GM12878 (cell line): Measurements from ENCODE around the gene PRUNE1. TPM values are rescaled to one million over a fixed set of nuclear protein-coding genes. Genes with fewer than 3 reads are reported as not detected.

Source experiments
- ATAC-seq: fragments of 200-7000 bp; cut with Tn5 transposase; 3 replicates; pipeline ENCODE4 v1.9.1; 2020; ENCODE audit warnings: mild to moderate bottlenecking, moderate library complexity
- BruUV-seq: library from RNA; stranded (reverse); fragments of 400-500 nt; replicated peaks from 2 replicates; lab custom pipeline; 2021; lab: Mats Ljungman, UMichigan
- CTCF ChIA-PET: fragments of 300-600 bp; sonication (Branson Sonifier 250); formaldehyde crosslinking; extraction: SDS; loops from one replicate; lab custom pipeline; 2021; ENCODE audit warnings: inconsistent platforms; lab: Yijun Ruan, JAX
- POLR2A ChIA-PET: fragments of 350-600 bp; formaldehyde crosslinking; extraction: SDS; loops from one replicate; lab custom pipeline; 2021; ENCODE audit warnings: inconsistent platforms; lab: Charles Lee
- RAD21 ChIA-PET: fragments of 300-600 bp; sonication (Branson Sonifier 250); formaldehyde crosslinking; loops from one replicate; lab custom pipeline; 2023; ENCODE audit warnings: antibody characterized with exemption; ENCODE audit not compliant: unreplicated experiment; lab: Charles Lee
- SMC1A ChIA-PET: fragments of 300-600 bp; sonication (Branson Sonifier 250); formaldehyde crosslinking; loops from one replicate; lab custom pipeline; 2023; ENCODE audit not compliant: unreplicated experiment, uncharacterized antibody; lab: Charles Lee
- DNase-seq: peaks from one replicate; pipeline ENCODE4 v3.0.0-alpha.2; 2011; ENCODE audit warnings: low read depth, low spot score
- FAIRE-seq: peaks from 3 replicates; lab custom pipeline; 2011; peaks lifted over from hg19 to GRCh38; lab: Jason Lieb, UNC
- H2AFZ ChIP-seq: 2 replicates; pipeline ENCODE4 v1.6.0; 2011; ENCODE audit warnings: low read depth, low read length, control low read depth; ENCODE audit not compliant: control insufficient read depth
- H3K27ac ChIP-seq: 2 replicates; pipeline ENCODE4 v1.5.1; 2011; ENCODE audit warnings: control low read depth; ENCODE audit not compliant: control insufficient read depth, insufficient read depth
- H3K27me3 ChIP-seq, 2 experiments: replicated peaks in 1 of 2; 2 replicates each; pipeline versions ENCODE4 v1.6.0 to v1.6.1; 2011; ENCODE audit warnings: low read length in 1 of 2; ENCODE audit not compliant: control insufficient read depth in 2 of 2, insufficient read depth in 2 of 2
- H3K36me3 ChIP-seq, 2 experiments: 2 replicates each; pipeline ENCODE4 v1.5.1; 2011; ENCODE audit warnings: low read length in 1 of 2; ENCODE audit not compliant: control insufficient read depth in 2 of 2, insufficient read depth in 2 of 2
- H3K4me1 ChIP-seq: 2 replicates; pipeline ENCODE4 v1.6.1; 2011; ENCODE audit warnings: mild to moderate bottlenecking, low read length, moderate library complexity, mixed read lengths; ENCODE audit not compliant: control insufficient read depth, insufficient read depth
- H3K4me2 ChIP-seq: 2 replicates; pipeline ENCODE4 v1.6.0; 2011; ENCODE audit warnings: control low read depth; ENCODE audit not compliant: control insufficient read depth, insufficient read depth
- H3K4me3 ChIP-seq: fragments of 200-600 bp; sonication (generic); 2 replicates; pipeline ENCODE4 v1.5.1; 2016
- H3K79me2 ChIP-seq: 2 replicates; pipeline ENCODE4 v1.6.0; 2011; ENCODE audit warnings: low read length; ENCODE audit not compliant: control insufficient read depth, insufficient read depth
- H3K9ac ChIP-seq: 2 replicates; pipeline ENCODE4 v1.8.0; 2011; ENCODE audit warnings: low read length, control low read depth, mixed read lengths; ENCODE audit not compliant: control insufficient read depth, insufficient read depth
- H3K9me3 ChIP-seq: replicated peaks from 3 replicates; pipeline ENCODE4 v1.5.1; 2011; ENCODE audit warnings: mild to moderate bottlenecking, low read length; ENCODE audit not compliant: control insufficient read depth, insufficient read depth
- H4K20me1 ChIP-seq: 2 replicates; pipeline ENCODE4 v1.6.0; 2011; ENCODE audit not compliant: control insufficient read depth, insufficient read depth
- ASH2L ChIP-seq: fragments of 300-600, 200-600 bp; sonication (generic); IDR thresholded peaks from 2 replicates; pipeline ENCODE4 v1.6.1; 2017; ENCODE audit warnings: low read depth, mild to moderate bottlenecking, borderline replicate concordance
- BACH1 ChIP-seq: fragments of 450-650 bp; IDR thresholded peaks from 2 replicates; pipeline ENCODE4 v1.6.1; 2017; ENCODE audit warnings: mild to moderate bottlenecking, borderline replicate concordance
- BCL11A ChIP-seq: IDR thresholded peaks from 2 replicates; pipeline ENCODE4 v1.6.1; 2011; ENCODE audit warnings: low read depth, low read length
- FOS ChIP-seq: IDR thresholded peaks from 3 replicates; pipeline ENCODE4 v1.6.1; 2011; ENCODE audit warnings: borderline replicate concordance; ENCODE audit not compliant: insufficient read length; ENCODE audit errors: extremely low read depth
- FOXM1 ChIP-seq: IDR thresholded peaks from 2 replicates; pipeline ENCODE4 v1.6.1; 2012; ENCODE audit warnings: low read depth, mild to moderate bottlenecking, inconsistent platforms, low read length, moderate library complexity
- HDAC2 ChIP-seq: fragments of 200-600 bp; sonication (generic); IDR thresholded peaks from 2 replicates; pipeline ENCODE4 v1.6.1; 2017
- HDGF ChIP-seq: fragments of 450-650 bp; IDR thresholded peaks from 2 replicates; pipeline ENCODE4 v1.6.1; 2016; ENCODE audit warnings: antibody characterized with exemption
- JUND ChIP-seq: IDR thresholded peaks from 2 replicates; pipeline ENCODE4 v1.6.1; 2012; ENCODE audit warnings: low read depth, mild to moderate bottlenecking, low read length, improper control_type of control experiment, moderate library complexity
- KLF5 ChIP-seq: fragments of 450-650 bp; IDR thresholded peaks from 2 replicates; pipeline ENCODE4 v1.6.1; 2014; ENCODE audit warnings: mild to moderate bottlenecking; ENCODE audit not compliant: partially characterized antibody
- NR2C1 ChIP-seq: fragments of 450-650 bp; IDR thresholded peaks from 2 replicates; pipeline ENCODE4 v1.6.1; 2017; ENCODE audit warnings: antibody characterized with exemption, mild to moderate bottlenecking, moderate library complexity
- PAX5 ChIP-seq: IDR thresholded peaks from 2 replicates; pipeline ENCODE4 v1.6.1; 2011; ENCODE audit warnings: low read depth, low read length, borderline replicate concordance
- RFX5 ChIP-seq: IDR thresholded peaks from 2 replicates; pipeline ENCODE4 v1.6.1; 2011; ENCODE audit warnings: low read depth, low read length, improper control_type of control experiment
- SRF ChIP-seq, 2 experiments: IDR thresholded peaks; 2 replicates each; pipeline ENCODE4 v1.6.1; 2011; ENCODE audit warnings: low read depth in 2 of 2, low read length in 2 of 2, mild to moderate bottlenecking in 1 of 2, moderate library complexity in 1 of 2
- STAT1 ChIP-seq: fragments of 450-650 bp; conservative IDR thresholded peaks from 2 replicates; pipeline ENCODE4 v1.6.1; 2014; ENCODE audit warnings: antibody characterized with exemption, mild to moderate bottlenecking
- TCF12 ChIP-seq: IDR thresholded peaks from 2 replicates; pipeline ENCODE4 v1.6.1; 2011; ENCODE audit warnings: low read depth, mild to moderate bottlenecking, low read length
- WGBS: methylation state at CpG from one replicate; pipeline ENCODE4 v1.1.6; 2016; ENCODE audit warnings: low lambda C conversion rate; ENCODE audit not compliant: insufficient replicate concordance, insufficient coverage; ENCODE audit errors: missing lambda C conversion rate; 5-methylcytosine and 5-hydroxymethylcytosine counted together
- in situ Hi-C: fragments of 300-500 bp; cut with MboI; formaldehyde crosslinking; loops from 9 replicates; pipeline ENCODE4 v1.14.3; 2018; ENCODE audit warnings: mixed read lengths
- intact Hi-C: fragments of 100-400 bp; cut with micrococcal nuclease; formaldehyde crosslinking; loops from one replicate; pipeline ENCODE4 v1.14.2; 2022; ENCODE audit not compliant: unreplicated experiment
- polyA plus RNA-seq, 11 experiments: library from polyadenylated mRNA; depleted of rRNA in 4 of 11; unstranded in 6 of 11; stranded (reverse) in 5 of 11; fragments of >200 nt; fragmentation: Nextera tagmentation in 4 of 11; fragmentation: Illumina TruSeq in 1 of 11; extraction: Ambion mirVana in 4 of 11; extraction: Trizol in 1 of 11; gene quantifications; 1 replicate in 1 of 11; 2 replicates in 10 of 11; pipeline versions ENCODE4 v1.2.1 to v1.2.3, GENCODE V29; 2011 to 2016; ENCODE audit warnings: inconsistent platforms in 2 of 11, missing spikeins in 2 of 11, low read depth in 1 of 11
- total RNA-seq, 4 experiments: library from RNA; depleted of rRNA in 3 of 4; stranded (reverse); fragments of >200 nt in 3 of 4; fragmentation: Illumina TruSeq in 1 of 4; extraction: Trizol in 1 of 4; gene quantifications; 2 replicates each; pipeline versions ENCODE4 v1.2.1 to v1.2.3, GENCODE V29; 2013 to 2021
- TF ChIP-seq, protein P1 (sequence below): IDR thresholded peaks from 2 replicates; pipeline ENCODE4 v1.6.1; 2012; ENCODE audit warnings: low read length, inconsistent platforms
- TF ChIP-seq, protein P2 (sequence below): IDR thresholded peaks from 2 replicates; pipeline ENCODE4 v1.6.1; 2012; ENCODE audit warnings: low read depth, low read length, improper control_type of control experiment
- TF ChIP-seq, protein P3 (sequence below), 3 experiments: IDR thresholded peaks in 2 of 3; conservative IDR thresholded peaks in 1 of 3; 2 replicates each; pipeline ENCODE4 v1.5.1; 2011; ENCODE audit warnings: low read depth in 3 of 3, low read length in 3 of 3, mild to moderate bottlenecking in 3 of 3, control low read depth in 2 of 3, moderate library complexity in 2 of 3, inconsistent platforms in 1 of 3, mixed read lengths in 1 of 3; ENCODE audit not compliant: control insufficient read depth in 2 of 3, insufficient read depth in 1 of 3; ENCODE audit errors: extremely low read depth in 1 of 3

The PRUNE1 gene
- total and polyA plus RNA-seq, 10 of the 15 experiments (the other 5 are each of a cell fraction or from before 2014, with no cell fraction given): 4.7 to 24.5 (median 12.4) TPM

DNA sequence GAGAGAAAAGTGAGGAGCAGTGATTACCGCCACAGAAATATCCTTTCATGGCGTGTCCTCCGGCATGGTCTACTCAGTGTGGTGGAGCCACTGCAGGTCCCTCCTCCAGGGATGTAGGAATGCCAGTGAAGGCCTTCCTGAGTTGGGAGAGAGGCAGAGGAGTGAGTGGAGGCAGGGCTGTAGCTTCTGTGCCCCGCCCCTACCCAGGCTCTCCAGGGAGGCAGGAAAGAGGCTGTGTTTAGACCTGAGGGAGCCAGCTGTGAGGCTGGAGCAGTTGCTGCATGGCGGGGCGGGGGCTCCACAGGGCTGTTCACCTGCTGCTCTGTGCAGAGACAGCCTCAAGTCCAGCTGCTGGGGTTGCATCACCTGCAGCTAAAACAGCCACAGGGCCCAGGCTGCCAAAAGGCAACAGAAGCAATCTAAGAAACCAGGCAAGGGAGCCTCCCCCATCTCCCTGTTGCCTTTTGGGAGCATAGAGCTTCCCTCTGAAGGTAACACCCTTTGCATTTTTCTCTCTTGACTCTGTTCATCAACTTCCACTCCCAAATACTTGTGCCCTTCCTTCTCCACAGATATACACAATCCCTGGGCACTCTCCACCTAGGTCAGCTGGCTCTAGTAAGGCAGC lies 27.0 kb upstream of the PRUNE1 start:
- Histone ChIP-seq H3K9me3 (no peaks in the 10 kb centered on the region), H4K20me1 (no peaks in the 10 kb centered on the region), H3K4me3 (no peak overlapping the region), H3K36me3 (no peaks in the 10 kb centered on the region), H3K4me2 (no peak overlapping the region), H3K27ac (no peak overlapping the region), H2AFZ (no peak overlapping the region), H3K79me2 (no peaks in the 10 kb centered on the region), H3K27me3 (no peaks in the 10 kb centered on the region; a peak in 2 of 4 replicates), H3K9ac (no peak overlapping the region), H3K4me1 (no peaks in the 10 kb centered on the region)
- intact Hi-C loops: no loop called here
- WGBS: 73% methylated on average over 5 of the region's 6 CpGs
- TF ChIP-seq PAX5 (no peak), SRF (IDR thresholded peaks at IDR 0.05; ENCODE audit: low read depth in 2 of 2, low read length in 2 of 2) (no peak), HDGF (no peak), FOXM1 (no peak), TCF12 (no peak), KLF5 (no peak), RFX5 (no peak), ASH2L (no peak), FOS (no peak), HDAC2 (no peak), JUND (no peak), NR2C1 (no peak), BACH1 (no peak), BCL11A (no peak), STAT1 (no peak)
- TF ChIP-seq, protein P1, sequence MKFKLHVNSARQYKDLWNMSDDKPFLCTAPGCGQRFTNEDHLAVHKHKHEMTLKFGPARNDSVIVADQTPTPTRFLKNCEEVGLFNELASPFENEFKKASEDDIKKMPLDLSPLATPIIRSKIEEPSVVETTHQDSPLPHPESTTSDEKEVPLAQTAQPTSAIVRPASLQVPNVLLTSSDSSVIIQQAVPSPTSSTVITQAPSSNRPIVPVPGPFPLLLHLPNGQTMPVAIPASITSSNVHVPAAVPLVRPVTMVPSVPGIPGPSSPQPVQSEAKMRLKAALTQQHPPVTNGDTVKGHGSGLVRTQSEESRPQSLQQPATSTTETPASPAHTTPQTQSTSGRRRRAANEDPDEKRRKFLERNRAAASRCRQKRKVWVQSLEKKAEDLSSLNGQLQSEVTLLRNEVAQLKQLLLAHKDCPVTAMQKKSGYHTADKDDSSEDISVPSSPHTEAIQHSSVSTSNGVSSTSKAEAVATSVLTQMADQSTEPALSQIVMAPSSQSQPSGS: no peak
- TF ChIP-seq, protein P2, sequence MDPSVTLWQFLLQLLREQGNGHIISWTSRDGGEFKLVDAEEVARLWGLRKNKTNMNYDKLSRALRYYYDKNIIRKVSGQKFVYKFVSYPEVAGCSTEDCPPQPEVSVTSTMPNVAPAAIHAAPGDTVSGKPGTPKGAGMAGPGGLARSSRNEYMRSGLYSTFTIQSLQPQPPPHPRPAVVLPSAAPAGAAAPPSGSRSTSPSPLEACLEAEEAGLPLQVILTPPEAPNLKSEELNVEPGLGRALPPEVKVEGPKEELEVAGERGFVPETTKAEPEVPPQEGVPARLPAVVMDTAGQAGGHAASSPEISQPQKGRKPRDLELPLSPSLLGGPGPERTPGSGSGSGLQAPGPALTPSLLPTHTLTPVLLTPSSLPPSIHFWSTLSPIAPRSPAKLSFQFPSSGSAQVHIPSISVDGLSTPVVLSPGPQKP: no peak
- TF ChIP-seq, protein P3, sequence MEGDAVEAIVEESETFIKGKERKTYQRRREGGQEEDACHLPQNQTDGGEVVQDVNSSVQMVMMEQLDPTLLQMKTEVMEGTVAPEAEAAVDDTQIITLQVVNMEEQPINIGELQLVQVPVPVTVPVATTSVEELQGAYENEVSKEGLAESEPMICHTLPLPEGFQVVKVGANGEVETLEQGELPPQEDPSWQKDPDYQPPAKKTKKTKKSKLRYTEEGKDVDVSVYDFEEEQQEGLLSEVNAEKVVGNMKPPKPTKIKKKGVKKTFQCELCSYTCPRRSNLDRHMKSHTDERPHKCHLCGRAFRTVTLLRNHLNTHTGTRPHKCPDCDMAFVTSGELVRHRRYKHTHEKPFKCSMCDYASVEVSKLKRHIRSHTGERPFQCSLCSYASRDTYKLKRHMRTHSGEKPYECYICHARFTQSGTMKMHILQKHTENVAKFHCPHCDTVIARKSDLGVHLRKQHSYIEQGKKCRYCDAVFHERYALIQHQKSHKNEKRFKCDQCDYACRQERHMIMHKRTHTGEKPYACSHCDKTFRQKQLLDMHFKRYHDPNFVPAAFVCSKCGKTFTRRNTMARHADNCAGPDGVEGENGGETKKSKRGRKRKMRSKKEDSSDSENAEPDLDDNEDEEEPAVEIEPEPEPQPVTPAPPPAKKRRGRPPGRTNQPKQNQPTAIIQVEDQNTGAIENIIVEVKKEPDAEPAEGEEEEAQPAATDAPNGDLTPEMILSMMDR (IDR thresholded peaks at IDR 0.05 in 2 of 3, conservative IDR thresholded peaks at IDR 0.05 in 1 of 3; ENCODE audit: control insufficient read depth in 2 of 3, extremely low read depth in 1 of 3, insufficient read depth in 1 of 3, low read depth in 3 of 3, low read length in 3 of 3): no peak
- POLR2A ChIA-PET: no interaction called here
- in situ Hi-C loops: no loop called here
- CTCF ChIA-PET: interaction anchor here (0.7 to 15.8 kb wide), 11 partner anchors 9 to 726 kb away, joined by 3 to 252 read pairs (median 3); partner anchors contain the start of gene MINDY1
- RAD21 ChIA-PET: interaction anchor here (1.8 to 4.1 kb wide), 2 partner anchors 14 to 25 kb away, joined by 4 to 19 read pairs; partner anchors contain the start of gene MINDY1
- DNase-seq (no peak), FAIRE-seq (no peak), ATAC-seq (no peak)
- no TSS peak for BruUV-seq
- SMC1A ChIA-PET: interaction anchor here (0.6 kb wide), 2 partner anchors 308 to 635 kb away, joined by 3 read pairs; no protein-coding TSS in a partner anchor
